Tibial nerve (tissue), 4 donors: Measurements from ENCODE around the gene ARFRP1. TPM values are rescaled to one million over a fixed set of nuclear protein-coding genes. Genes with fewer than 3 reads are reported as not detected.
A peak's percentile ranks its signal among the peaks of the same experiment; 100 is the strongest.

Experiments
- DNase-seq, 2 donors: peaks; one replicate each; pipeline ENCODE4 v3.0.0-alpha.2; 2019; ENCODE audit warnings: low spot score in 2 of 2
- H3K27ac ChIP-seq, 4 donors: fragments of 200-600 bp; sonication (generic) in 3 of 4; one replicate each; pipeline ENCODE4 v1.5.1; 2017 to 2019; ENCODE audit warnings: mild to moderate bottlenecking in 1 of 4
- H3K27me3 ChIP-seq, 2 donors: fragments of 200-600 bp; sonication (generic) in 1 of 2; one replicate each; pipeline versions ENCODE4 v1.5.1 to v1.6.0; 2017 to 2019
- H3K36me3 ChIP-seq, 3 donors: fragments of 200-600 bp; sonication (generic); one replicate each; pipeline ENCODE4 v1.5.1; 2018 to 2019
- H3K4me1 ChIP-seq, 4 donors: fragments of 200-600 bp; sonication (generic) in 3 of 4; one replicate each; pipeline ENCODE4 v1.5.1; 2017 to 2019
- H3K4me3 ChIP-seq, 4 donors: fragments of 200-600 bp; sonication (generic) in 3 of 4; one replicate each; pipeline ENCODE4 v1.5.1; 2017 to 2019; ENCODE audit warnings: mild to moderate bottlenecking in 1 of 4, moderate library complexity in 1 of 4
- H3K9me3 ChIP-seq, 4 donors: fragments of 200-600 bp; sonication (generic) in 3 of 4; one replicate each; pipeline ENCODE4 v1.5.1; 2017 to 2019
- EP300 ChIP-seq, 2 donors: sonication (generic); formaldehyde crosslinking; IDR thresholded peaks; one replicate each; pipeline ENCODE4 v1.6.1; 2017; ENCODE audit warnings: antibody characterized with exemption in 2 of 2, mild to moderate bottlenecking in 1 of 2
- POLR2A ChIP-seq, 2 donors: fragments of 450-650 bp; IDR thresholded peaks; one replicate each; pipeline ENCODE4 v1.6.1; 2017; ENCODE audit warnings: antibody characterized with exemption in 2 of 2, mild to moderate bottlenecking in 2 of 2, moderate library complexity in 2 of 2
- WGBS, 2 donors: methylation state at CpG; one replicate each; pipeline ENCODE4 v1.1.5; 2018; 5-methylcytosine and 5-hydroxymethylcytosine counted together
- total RNA-seq, 4 donors: library from RNA; depleted of rRNA; stranded (reverse); fragments of >200 nt; gene quantifications; one replicate each; pipeline ENCODE4 v1.1.0, GENCODE V29; 2016
- TF ChIP-seq, protein P1 (sequence below), 5 experiments: fragments of 200-600 bp in 3 of 5; fragments of 450-650 bp in 2 of 5; sonication (generic) in 3 of 5; IDR thresholded peaks; one replicate each; pipeline ENCODE4 v1.5.1; 2016 to 2019; ENCODE audit warnings: antibody characterized with exemption in 5 of 5, mild to moderate bottlenecking in 3 of 5, moderate library complexity in 2 of 5

The ARFRP1 gene
- total RNA-seq, 4 donors from 2014 or later, result 36.9 to 71.1 (median 50.9) TPM

DNA sequence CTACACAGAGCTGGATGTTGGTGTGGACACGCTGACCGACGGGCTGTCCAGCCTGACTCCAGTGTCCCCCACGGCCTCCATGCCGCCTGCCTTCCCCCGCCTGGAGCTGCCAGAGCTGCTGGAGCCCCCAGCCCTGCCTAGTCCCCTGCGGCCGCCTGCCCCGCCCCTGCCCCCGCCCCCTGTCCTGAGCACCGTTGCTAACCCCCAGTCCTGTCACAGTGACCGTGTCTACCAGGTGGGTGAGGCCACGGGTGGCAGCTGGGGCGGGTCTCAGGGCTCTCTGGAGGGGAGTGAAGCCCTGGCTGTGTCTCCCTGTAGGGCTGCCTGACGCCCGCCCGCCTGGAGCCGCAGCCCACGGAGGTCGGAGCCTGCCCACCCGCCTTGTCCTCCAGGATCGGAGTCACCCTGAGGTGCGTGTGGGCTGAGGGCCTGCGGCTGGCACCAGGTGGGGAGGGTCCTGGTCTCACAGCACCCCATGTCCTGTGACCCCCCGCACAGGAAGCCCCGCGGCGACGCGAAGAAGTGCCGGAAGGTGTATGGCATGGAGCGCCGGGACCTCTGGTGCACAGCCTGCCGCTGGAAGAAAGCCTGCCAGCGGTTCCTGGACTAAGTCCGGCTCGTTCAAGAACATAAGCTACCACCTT, 34.7 kb upstream of the ARFRP1 start:
- H3K4me1 ChIP-seq, result peaks cover 0 to 59% (median 27%) of the 10 kb centered on the region in 4 donors
- no peak for DNase-seq
- no peaks in the 10 kb centered on the region for H3K9me3 ChIP-seq
- no peak overlapping the region for H3K4me3 ChIP-seq
- peaks cover 0 to 48% (median 4%) of the 10 kb centered on the region in 3 donors for H3K36me3 ChIP-seq
- WGBS, 2 donors, result 86 to 88% methylated on average over 20 to 29 of the region's 37 CpGs
- no peaks in the 10 kb centered on the region for H3K27me3 ChIP-seq
- TF ChIP-seq, protein P1, sequence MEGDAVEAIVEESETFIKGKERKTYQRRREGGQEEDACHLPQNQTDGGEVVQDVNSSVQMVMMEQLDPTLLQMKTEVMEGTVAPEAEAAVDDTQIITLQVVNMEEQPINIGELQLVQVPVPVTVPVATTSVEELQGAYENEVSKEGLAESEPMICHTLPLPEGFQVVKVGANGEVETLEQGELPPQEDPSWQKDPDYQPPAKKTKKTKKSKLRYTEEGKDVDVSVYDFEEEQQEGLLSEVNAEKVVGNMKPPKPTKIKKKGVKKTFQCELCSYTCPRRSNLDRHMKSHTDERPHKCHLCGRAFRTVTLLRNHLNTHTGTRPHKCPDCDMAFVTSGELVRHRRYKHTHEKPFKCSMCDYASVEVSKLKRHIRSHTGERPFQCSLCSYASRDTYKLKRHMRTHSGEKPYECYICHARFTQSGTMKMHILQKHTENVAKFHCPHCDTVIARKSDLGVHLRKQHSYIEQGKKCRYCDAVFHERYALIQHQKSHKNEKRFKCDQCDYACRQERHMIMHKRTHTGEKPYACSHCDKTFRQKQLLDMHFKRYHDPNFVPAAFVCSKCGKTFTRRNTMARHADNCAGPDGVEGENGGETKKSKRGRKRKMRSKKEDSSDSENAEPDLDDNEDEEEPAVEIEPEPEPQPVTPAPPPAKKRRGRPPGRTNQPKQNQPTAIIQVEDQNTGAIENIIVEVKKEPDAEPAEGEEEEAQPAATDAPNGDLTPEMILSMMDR (IDR thresholded peaks at IDR 0.05), result no peak
- TF ChIP-seq POLR2A (IDR thresholded peaks at IDR 0.05) (no peak), EP300 (IDR thresholded peaks at IDR 0.05) (no peak)
- H3K27ac ChIP-seq, result peak overlapping the region in 1 of 4 donors; percentile 99

- TF ChIP-seq EP300 (IDR thresholded peaks at IDR 0.05) (no peak), POLR2A (IDR thresholded peaks at IDR 0.05) (no peak)
- TF ChIP-seq, protein P1 (IDR thresholded peaks at IDR 0.05), result no peak
- no peaks in the 10 kb centered on the region for H3K9me3 ChIP-seq
- H3K36me3 ChIP-seq, result peaks cover 0 to 48% (median 4%) of the 10 kb centered on the region in 3 donors
- 62 to 69% methylated on average over 19 to 21 of the region's 30 CpGs for WGBS, 2 donors
- no peak for DNase-seq
- peak overlapping the region; percentile 94 to 99 (median 96) for H3K27ac ChIP-seq
- H3K4me3 ChIP-seq, result peak overlapping the region in 1 of 4 donors; percentile 92
- peaks cover 0 to 66% (median 29%) of the 10 kb centered on the region in 4 donors for H3K4me1 ChIP-seq
- H3K27me3 ChIP-seq, result no peaks in the 10 kb centered on the region
Observed at GRCh38 chr20:63741676-63742380, 34.1 kb upstream of the ARFRP1 start.

DNA sequence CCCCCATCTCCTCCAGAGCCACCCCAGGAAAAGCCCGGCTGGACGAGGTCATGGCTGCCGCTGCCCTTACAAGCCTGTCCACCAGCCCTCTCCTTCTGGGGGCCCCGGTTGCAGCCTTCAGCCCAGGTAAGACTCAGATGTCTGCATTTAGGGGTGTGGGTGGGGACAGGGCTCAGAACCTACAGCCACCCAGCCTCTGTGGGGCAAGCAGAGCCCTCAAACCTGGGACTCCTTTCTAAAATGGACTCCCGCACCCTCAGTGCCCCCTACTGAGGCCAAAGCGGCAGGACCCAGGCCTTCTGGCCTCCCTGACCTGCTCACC, 33.5 kb upstream of the ARFRP1 start:
- no peak for TF ChIP-seq EP300 (IDR thresholded peaks at IDR 0.05)
- TF ChIP-seq POLR2A (IDR thresholded peaks at IDR 0.05), result no peak
- TF ChIP-seq, protein P1 (IDR thresholded peaks at IDR 0.05), result no peak
- 24 to 26% methylated on average over 6 of the region's 6 CpGs for WGBS, 2 donors
- peak overlapping the region; percentile 94 to 99 (median 96) for H3K27ac ChIP-seq
- peaks cover 0 to 48% (median 4%) of the 10 kb centered on the region in 3 donors for H3K36me3 ChIP-seq
- no peaks in the 10 kb centered on the region for H3K9me3 ChIP-seq
- H3K27me3 ChIP-seq, result no peaks in the 10 kb centered on the region
- no peak for DNase-seq
- H3K4me3 ChIP-seq, result peak overlapping the region; percentile 60 to 92 (median 70)
- peaks cover 0 to 71% (median 30%) of the 10 kb centered on the region in 4 donors for H3K4me1 ChIP-seq

DNA sequence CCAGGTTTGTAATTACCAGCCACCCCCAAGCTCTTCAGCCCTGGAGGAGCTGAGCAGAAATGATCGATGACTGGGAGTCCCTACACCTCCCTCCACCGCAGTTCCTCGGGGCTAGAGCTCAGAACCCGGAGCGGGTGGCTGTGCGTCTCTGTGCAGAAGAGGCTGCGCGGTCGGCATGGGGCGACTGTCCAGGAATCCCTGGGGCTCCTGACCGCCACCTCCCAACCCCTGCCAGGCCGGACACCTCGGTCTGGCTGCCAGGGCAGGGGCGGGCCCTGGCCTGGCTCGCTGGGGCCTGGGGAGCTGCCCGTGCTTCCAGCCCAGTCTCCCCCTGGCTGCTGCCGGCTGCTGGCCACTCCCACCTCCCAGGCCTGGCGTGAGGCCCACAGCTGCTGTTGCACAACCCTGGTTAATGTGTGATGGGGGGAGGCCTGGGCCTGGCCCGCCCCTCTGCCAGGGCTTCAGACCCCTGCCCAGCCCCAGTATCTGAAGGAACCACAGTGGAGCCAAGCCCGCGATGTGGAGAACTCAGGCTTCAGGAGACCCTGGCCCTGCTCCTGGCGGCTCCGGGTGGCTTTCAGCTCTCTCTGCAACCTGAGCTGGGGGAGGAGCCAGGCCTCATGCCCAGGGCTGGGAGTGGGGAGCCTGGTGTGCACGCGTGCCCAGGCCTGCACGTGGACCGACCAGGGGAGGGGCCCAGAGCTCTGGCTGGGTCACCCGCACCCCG, 33.0 kb upstream of the ARFRP1 start:
- H3K9me3 ChIP-seq, result no peaks in the 10 kb centered on the region
- H3K4me1 ChIP-seq, result peaks cover 0 to 75% (median 32%) of the 10 kb centered on the region in 4 donors
- 0 to 1% methylated on average over 15 to 19 of the region's 29 CpGs for WGBS, 2 donors

More for the DNA sequence above, 33.0 kb upstream of the ARFRP1 start:
- no peaks in the 10 kb centered on the region for H3K27me3 ChIP-seq
- peak overlapping the region; percentile 60 to 92 (median 70) for H3K4me3 ChIP-seq
- H3K27ac ChIP-seq, result peak overlapping the region; percentile 94 to 99 (median 96)
- TF ChIP-seq POLR2A (IDR thresholded peaks at IDR 0.05) (peak; percentile 30 to 72), EP300 (IDR thresholded peaks at IDR 0.05) (peak; percentile 76 to 88)
- TF ChIP-seq, protein P1 (IDR thresholded peaks at IDR 0.05), result peak in 2 of 5 experiments; percentile 35 to 39
- H3K36me3 ChIP-seq, result peaks cover 0 to 48% (median 4%) of the 10 kb centered on the region in 3 donors
- DNase-seq, result peak; percentile 94 to 97
